HUES6 (cell line): ENCODE measurements around the gene CAMK1G.

Source experiments
- H3K27ac ChIP-seq: 2 replicates; pipeline ENCODE4 v1.7.0; 2013; ENCODE audit warnings: low read depth, mild to moderate bottlenecking, low read length, inconsistent platforms
- H3K27me3 ChIP-seq: 2 replicates; pipeline ENCODE4 v1.6.1; 2013; ENCODE audit warnings: low read length; ENCODE audit not compliant: control insufficient read depth, insufficient read depth
- H3K36me3 ChIP-seq: 2 replicates; pipeline ENCODE4 v1.6.1; 2013; ENCODE audit warnings: low read length; ENCODE audit not compliant: control insufficient read depth, insufficient read depth
- H3K4me1 ChIP-seq: 2 replicates; pipeline ENCODE4 v1.6.1; 2013; ENCODE audit warnings: low read length; ENCODE audit not compliant: control insufficient read depth, insufficient read depth
- H3K4me3 ChIP-seq: 2 replicates; pipeline ENCODE4 v1.5.1; 2013; ENCODE audit warnings: low read depth, low read length
- H3K9ac ChIP-seq: one replicate; pipeline ENCODE4 v1.6.1; 2013; ENCODE audit warnings: mild to moderate bottlenecking, low read length
- H3K9me3 ChIP-seq: 2 replicates; pipeline ENCODE4 v1.6.1; 2013; ENCODE audit warnings: low read depth, low read length; ENCODE audit not compliant: control insufficient read depth, insufficient read depth

CAMK1G gene

GRCh38 chr1:209620487-209620884 is 37.0 kb downstream of the CAMK1G start:
- Histone ChIP-seq H3K27ac (no peak overlapping the region), H3K9me3 (no peaks in the 10 kb centered on the region), H3K4me3 (no peak overlapping the region), H3K27me3 (peaks cover 6% of the 10 kb centered on the region; the same call in 1 of the 2 replicates), H3K36me3 (no peaks in the 10 kb centered on the region), H3K9ac (no peak overlapping the region), H3K4me1 (peaks cover 3% of the 10 kb centered on the region; the same call in 1 of the 2 replicates)

- Histone ChIP-seq H3K9me3 (no peaks in the 10 kb centered on the region), H3K4me3 (no peak overlapping the region), H3K36me3 (no peaks in the 10 kb centered on the region), H3K27me3 (peaks cover 6% of the 10 kb centered on the region; the same call in 1 of the 2 replicates), H3K4me1 (peaks cover 3% of the 10 kb centered on the region; the same call in 1 of the 2 replicates), H3K9ac (no peak overlapping the region), H3K27ac (no peak overlapping the region)
Observed at GRCh38 chr1:209621286-209621685, 37.8 kb downstream of the CAMK1G start.

- Histone ChIP-seq H3K36me3 (no peaks in the 10 kb centered on the region), H3K4me3 (no peak overlapping the region), H3K9ac (no peak overlapping the region), H3K27me3 (peaks cover 6% of the 10 kb centered on the region; the same call in 1 of the 2 replicates), H3K27ac (no peak overlapping the region), H3K4me1 (peaks cover 3% of the 10 kb centered on the region; the same call in 1 of the 2 replicates), H3K9me3 (no peaks in the 10 kb centered on the region)
Observed at GRCh38 chr1:209621741-209622655, 38.5 kb downstream of the CAMK1G start.

- no peak overlapping the region for H3K9ac ChIP-seq
- H3K4me1 ChIP-seq, result peaks cover 11% of the 10 kb centered on the region; the same call in 1 of the 2 replicates
- no peak overlapping the region for H3K27ac ChIP-seq
- no peaks in the 10 kb centered on the region for H3K36me3 ChIP-seq
- no peaks in the 10 kb centered on the region for H3K9me3 ChIP-seq
- peaks cover 6% of the 10 kb centered on the region; the same call in 1 of the 2 replicates for H3K27me3 ChIP-seq
- no peak overlapping the region for H3K4me3 ChIP-seq
Observed at GRCh38 chr1:209622841-209623829, 39.6 kb downstream of the CAMK1G start.

GRCh38 chr1:209624558-209625549 is 41.3 kb downstream of the CAMK1G start:
- Histone ChIP-seq H3K9ac (no peak overlapping the region), H3K36me3 (no peaks in the 10 kb centered on the region), H3K4me1 (peaks cover 23% of the 10 kb centered on the region), H3K27ac (no peak overlapping the region), H3K27me3 (peaks cover 6% of the 10 kb centered on the region; the same call in 1 of the 2 replicates), H3K9me3 (no peaks in the 10 kb centered on the region), H3K4me3 (no peak overlapping the region)

- no peaks in the 10 kb centered on the region for H3K9me3 ChIP-seq
- no peak overlapping the region for H3K27ac ChIP-seq
- H3K4me3 ChIP-seq, result no peak overlapping the region
- peaks cover 33% of the 10 kb centered on the region for H3K4me1 ChIP-seq
- H3K9ac ChIP-seq, result no peak overlapping the region
- H3K36me3 ChIP-seq, result no peaks in the 10 kb centered on the region
- peaks cover 6% of the 10 kb centered on the region; the same call in 1 of the 2 replicates for H3K27me3 ChIP-seq
Observed at GRCh38 chr1:209625791-209626285, 42.3 kb downstream of the CAMK1G start.

GRCh38 chr1:209626346-209627026 is 43.0 kb downstream of the CAMK1G start:
- Histone ChIP-seq H3K27me3 (peaks cover 6% of the 10 kb centered on the region; the same call in 1 of the 2 replicates), H3K36me3 (no peaks in the 10 kb centered on the region), H3K4me1 (peaks cover 38% of the 10 kb centered on the region), H3K4me3 (no peak overlapping the region), H3K9ac (no peak overlapping the region), H3K9me3 (no peaks in the 10 kb centered on the region), H3K27ac (no peak overlapping the region)

GRCh38 chr1:209627027-209627731 is 43.7 kb downstream of the CAMK1G start:
- H3K4me1 ChIP-seq, result peaks cover 38% of the 10 kb centered on the region
- no peak overlapping the region for H3K4me3 ChIP-seq
- no peak overlapping the region for H3K9ac ChIP-seq
- no peak overlapping the region for H3K27ac ChIP-seq
- no peaks in the 10 kb centered on the region for H3K9me3 ChIP-seq
- H3K36me3 ChIP-seq, result no peaks in the 10 kb centered on the region
- peaks cover 6% of the 10 kb centered on the region; the same call in 1 of the 2 replicates for H3K27me3 ChIP-seq

- peaks cover 6% of the 10 kb centered on the region; the same call in 1 of the 2 replicates for H3K27me3 ChIP-seq
- H3K27ac ChIP-seq, result no peak overlapping the region
- no peak overlapping the region for H3K9ac ChIP-seq
- no peak overlapping the region for H3K4me3 ChIP-seq
- H3K36me3 ChIP-seq, result no peaks in the 10 kb centered on the region
- H3K4me1 ChIP-seq, result peaks cover 38% of the 10 kb centered on the region
- no peaks in the 10 kb centered on the region for H3K9me3 ChIP-seq
Observed at GRCh38 chr1:209627732-209628196, 44.2 kb downstream of the CAMK1G start.
